Measurements from ENCODE around the gene PTPRZ1. TPM values are rescaled to one million over a fixed set of nuclear protein-coding genes. Genes with fewer than 3 reads are reported as not detected.

PTPRZ1 gene
- total and polyA plus RNA-seq, 2 of the 13 experiments (the other 11 are each of a cell fraction or from before 2014, with no cell fraction given): not detected

GRCh38 chr7:122070834-122071233 is 197.9 kb downstream of the PTPRZ1 start:
- Histone ChIP-seq H3K36me3 (replicated peaks in 1 of 2; ENCODE audit: control insufficient read depth in 1 of 2, insufficient read depth in 2 of 2, low read length in 2 of 2) (no peaks in the 10 kb centered on the region), H2AFZ (ENCODE audit: low read length) (no peak overlapping the region), H3K9me3 (ENCODE audit: low read length) (no peaks in the 10 kb centered on the region), H3K4me1 (ENCODE audit: insufficient read depth, low read length) (no peaks in the 10 kb centered on the region), H3K4me3 (replicated peaks in 1 of 3; ENCODE audit: insufficient read depth in 1 of 3, low read depth in 2 of 3, low read length in 3 of 3) (no peak overlapping the region), H3K9ac (ENCODE audit: insufficient read depth, low read depth, low read length) (no peak overlapping the region), H3K27ac (ENCODE audit: extremely low read length, insufficient read depth, low read length) (no peak overlapping the region), H3K27me3 (ENCODE audit: control insufficient read depth in 1 of 2, insufficient read depth in 2 of 2, low read length in 2 of 2) (no peaks in the 10 kb centered on the region), H3K4me2 (ENCODE audit: low read depth, low read length) (no peak overlapping the region), H4K20me1 (ENCODE audit: insufficient read depth, low read length) (no peaks in the 10 kb centered on the region), H3K79me2 (ENCODE audit: insufficient read depth, low read length) (no peaks in the 10 kb centered on the region)
- WGBS (ENCODE audit: low lambda C conversion rate): 76% methylated on average over 3 of the region's 3 CpGs
- ChIA-PET CTCF (ENCODE audit: low intra/inter-chr PET ratio, low total read pairs) (no interaction called here), POLR2A (no interaction called here)
- TF ChIP-seq ZFP91 (CRISPR knock-in tag; IDR thresholded peaks at IDR 0.05; ENCODE audit: borderline replicate concordance) (no peak), JDP2 (CRISPR knock-in tag; IDR thresholded peaks at IDR 0.05; ENCODE audit: borderline replicate concordance) (no peak), PTBP1 (IDR thresholded peaks at IDR 0.05; ENCODE audit: low read depth, low read length, poor library complexity, severe bottlenecking) (no peak), ZNF619 (CRISPR knock-in tag; IDR thresholded peaks at IDR 0.05) (no peak), SOX6 (IDR thresholded peaks at IDR 0.05) (no peak), SOX6 (CRISPR knock-in tag; IDR thresholded peaks at IDR 0.05) (no peak), ZNF577 (CRISPR knock-in tag; IDR thresholded peaks at IDR 0.05; ENCODE audit: borderline replicate concordance, low read depth) (no peak), ZNF883 (CRISPR knock-in tag; IDR thresholded peaks at IDR 0.05; ENCODE audit: not compliant biosample characterization) (no peak), ZNF788 (CRISPR knock-in tag; IDR thresholded peaks at IDR 0.05; ENCODE audit: borderline replicate concordance) (no peak), ZNF839 (CRISPR knock-in tag; IDR thresholded peaks at IDR 0.05; ENCODE audit: borderline replicate concordance) (no peak), ZNF264 (CRISPR knock-in tag; IDR thresholded peaks at IDR 0.05) (no peak), ZNF639 (CRISPR knock-in tag; conservative IDR thresholded peaks at IDR 0.05) (no peak)
- intact Hi-C loops (cut with micrococcal nuclease; ENCODE audit: unreplicated experiment) (no loop called here), in situ Hi-C loops (cut with HindIII; ENCODE audit: extremely low pct_ligation_motif_present, low pct_unique_long_range_greater_than_20kb) (no loop called here)
- DNase-seq (ENCODE audit: low spot score) (no peak), ATAC-seq (no peak), FAIRE-seq (no peak)
- no TSS peak for BruUV-seq (replicated peaks)
